Osteoblast (primary cell): ENCODE results near the gene PDGFB. TPM values are rescaled to one million over a fixed set of nuclear protein-coding genes. Genes with fewer than 3 reads are reported as not detected.

ENCODE experiments used
- DNase-seq: peaks from one replicate; pipeline ENCODE4 v3.0.0; 2011; ENCODE audit warnings: low spot score, mixed read lengths; ENCODE audit not compliant: insufficient read length; ENCODE audit errors: missing footprints
- H2AFZ ChIP-seq: 2 replicates; pipeline ENCODE4 v1.6.0; 2011; ENCODE audit warnings: mild to moderate bottlenecking, low read length
- H3K27ac ChIP-seq: 2 replicates; pipeline ENCODE4 v1.5.1; 2011; ENCODE audit warnings: mild to moderate bottlenecking, low read depth, low read length, moderate library complexity
- H3K27me3 ChIP-seq: 2 replicates; pipeline ENCODE4 v1.6.0; 2012; ENCODE audit warnings: mild to moderate bottlenecking, control low read depth, inconsistent platforms, low read length, moderate library complexity; ENCODE audit not compliant: insufficient read depth
- H3K36me3 ChIP-seq: 2 replicates; pipeline ENCODE4 v1.5.1; 2011; ENCODE audit warnings: mild to moderate bottlenecking, low read length, control low read depth, moderate library complexity; ENCODE audit not compliant: insufficient read depth
- H3K4me1 ChIP-seq: 2 replicates; pipeline ENCODE4 v1.5.1; 2011; ENCODE audit warnings: mild to moderate bottlenecking, low read length, control low read depth, moderate library complexity; ENCODE audit not compliant: insufficient read depth
- H3K4me2 ChIP-seq: 2 replicates; pipeline ENCODE4 v1.6.0; 2011; ENCODE audit warnings: mild to moderate bottlenecking, low read length; ENCODE audit not compliant: insufficient read depth
- H3K4me3 ChIP-seq: fragments of 200-600 bp; sonication (generic); 3 replicates; pipeline ENCODE4 v1.5.1; 2012; ENCODE audit warnings: mild to moderate bottlenecking, low read length, inconsistent platforms; ENCODE audit not compliant: insufficient read depth
- H3K79me2 ChIP-seq: 2 replicates; pipeline ENCODE4 v1.6.0; 2012; ENCODE audit warnings: mild to moderate bottlenecking, low read length, control low read depth, inconsistent platforms; ENCODE audit not compliant: insufficient read depth
- H3K9me3 ChIP-seq: 2 replicates; pipeline ENCODE4 v1.5.1; 2011; ENCODE audit warnings: low read depth, low read length, control low read depth
- H4K20me1 ChIP-seq: 2 replicates; pipeline ENCODE4 v1.6.0; 2012; ENCODE audit warnings: mild to moderate bottlenecking, low read length, control low read depth; ENCODE audit not compliant: insufficient read depth
- CTCF ChIP-seq: IDR thresholded peaks from 2 replicates; pipeline ENCODE4 v1.5.1; 2011; ENCODE audit warnings: mild to moderate bottlenecking, low read depth, low read length, moderate library complexity; ENCODE audit errors: extremely low read depth
- total RNA-seq: library from RNA; depleted of rRNA; stranded (reverse); fragments of >200 nt; gene quantifications from 2 replicates; pipeline ENCODE4 v1.2.3, GENCODE V29; 2012

Gene PDGFB
- total RNA-seq, 1 donor, result under 0.01 TPM

- no peaks in the 10 kb centered on the region for H4K20me1 ChIP-seq
- H3K27ac ChIP-seq, result no peak overlapping the region
- H3K4me2 ChIP-seq, result no peak overlapping the region
- no peaks in the 10 kb centered on the region for H3K36me3 ChIP-seq
- no peaks in the 10 kb centered on the region for H3K27me3 ChIP-seq
- H3K4me3 ChIP-seq, result no peak overlapping the region
- no peak for TF ChIP-seq CTCF
- no peak overlapping the region for H2AFZ ChIP-seq
- no peaks in the 10 kb centered on the region for H3K9me3 ChIP-seq
- peaks cover 9% of the 10 kb centered on the region for H3K4me1 ChIP-seq
- no peaks in the 10 kb centered on the region for H3K79me2 ChIP-seq
- DNase-seq, result peak; percentile 62
These were observed 46.7 kb upstream of the PDGFB start for GRCh38 chr22:39291523-39291922.

GRCh38 chr22:39290724-39291161 is 46.0 kb upstream of the PDGFB start:
- H3K27ac ChIP-seq, result no peak overlapping the region
- H2AFZ ChIP-seq, result no peak overlapping the region
- TF ChIP-seq CTCF, result no peak
- peaks cover 9% of the 10 kb centered on the region for H3K4me1 ChIP-seq
- H3K4me3 ChIP-seq, result no peak overlapping the region
- DNase-seq, result peak; percentile 92
- no peaks in the 10 kb centered on the region for H3K9me3 ChIP-seq
- no peak overlapping the region for H3K4me2 ChIP-seq
- no peaks in the 10 kb centered on the region for H4K20me1 ChIP-seq
- no peaks in the 10 kb centered on the region for H3K79me2 ChIP-seq
- H3K36me3 ChIP-seq, result no peaks in the 10 kb centered on the region
- no peaks in the 10 kb centered on the region for H3K27me3 ChIP-seq

DNA sequence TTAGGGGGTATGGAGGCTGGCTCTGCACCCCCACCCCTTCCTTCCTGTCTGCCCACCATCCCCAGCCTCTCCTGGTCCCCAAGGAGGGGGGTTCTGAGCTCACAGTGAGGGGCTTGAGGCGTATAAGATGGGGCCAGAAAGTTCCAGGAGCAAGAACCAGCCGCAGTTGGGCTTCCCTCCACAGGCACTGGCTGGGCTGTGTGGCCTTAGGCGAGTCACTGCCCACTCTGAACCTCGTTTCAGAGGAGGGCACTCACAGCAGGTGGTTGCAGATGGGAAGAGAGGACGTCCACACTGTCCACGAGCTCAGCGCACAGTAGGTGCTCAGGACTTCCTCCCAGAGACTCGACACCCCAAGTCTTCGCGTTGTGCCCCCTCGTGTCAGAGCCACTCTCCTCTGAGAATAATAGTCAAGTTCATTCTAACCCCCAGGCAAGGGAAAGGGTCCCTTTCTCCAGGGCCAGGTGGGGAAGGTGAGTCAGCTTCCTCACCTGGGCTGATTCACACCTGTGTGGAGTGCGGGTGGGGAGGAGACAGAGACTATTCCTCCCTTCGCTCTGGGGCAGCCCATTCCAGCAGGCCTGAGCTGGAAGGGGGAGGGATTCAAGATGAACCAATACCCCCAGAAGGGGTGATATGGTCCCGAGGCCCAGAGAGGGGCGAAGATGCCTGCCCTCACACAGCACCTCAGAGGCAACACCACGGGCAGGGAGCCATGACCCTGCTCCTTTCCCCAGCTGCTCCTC is 45.4 kb upstream of the PDGFB start:
- no peak for TF ChIP-seq CTCF
- Histone ChIP-seq H3K36me3 (no peaks in the 10 kb centered on the region), H3K79me2 (no peaks in the 10 kb centered on the region), H3K9me3 (no peaks in the 10 kb centered on the region), H3K4me1 (peaks cover 9% of the 10 kb centered on the region), H3K4me3 (no peak overlapping the region), H3K4me2 (no peak overlapping the region), H2AFZ (no peak overlapping the region), H3K27ac (no peak overlapping the region), H3K27me3 (no peaks in the 10 kb centered on the region), H4K20me1 (no peaks in the 10 kb centered on the region)
- DNase-seq, result peak; percentile 80

DNA sequence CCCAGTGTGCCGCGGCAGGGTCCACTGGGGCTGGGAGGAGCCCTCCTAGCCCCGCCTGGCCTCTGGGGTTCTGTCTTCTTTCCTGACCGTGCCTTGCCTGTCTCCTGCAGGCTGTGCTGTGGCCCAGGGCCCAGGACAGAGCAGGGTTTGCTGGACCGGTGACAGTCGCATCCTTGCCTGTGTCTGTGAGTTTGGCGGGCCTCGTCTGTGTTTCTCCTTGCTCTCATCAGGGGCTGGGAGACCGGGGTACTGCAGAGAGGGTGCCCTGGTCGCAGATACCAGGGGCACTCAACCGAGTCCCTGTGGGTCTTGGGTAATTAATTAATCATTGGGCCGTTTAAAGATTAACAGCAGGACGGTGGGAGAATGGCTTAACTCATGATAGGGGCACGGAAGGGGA is 44.8 kb upstream of the PDGFB start:
- TF ChIP-seq CTCF, result no peak

More for the DNA sequence above, 44.8 kb upstream of the PDGFB start:
- H4K20me1 ChIP-seq, result no peaks in the 10 kb centered on the region
- no peak overlapping the region for H3K27ac ChIP-seq
- H3K36me3 ChIP-seq, result no peaks in the 10 kb centered on the region
- no peak overlapping the region for H3K4me2 ChIP-seq
- H3K79me2 ChIP-seq, result no peaks in the 10 kb centered on the region
- peak; percentile 42 for DNase-seq
- no peak overlapping the region for H2AFZ ChIP-seq
- no peaks in the 10 kb centered on the region for H3K27me3 ChIP-seq
- H3K9me3 ChIP-seq, result peaks cover 5% of the 10 kb centered on the region
- H3K4me1 ChIP-seq, result peaks cover 9% of the 10 kb centered on the region
- no peak overlapping the region for H3K4me3 ChIP-seq
